Measurements from ENCODE around the gene KISS1R.

Gene KISS1R

GRCh38 chr19:920051-920864, 3.1 kb downstream of the KISS1R start:
- Histone ChIP-seq H3K4me3 (ENCODE audit: low read length) (no peak overlapping the region; the same call in 1 of the 2 replicates), H3K36me3 (ENCODE audit: insufficient read depth, low read depth, low read length) (no peaks in the 10 kb centered on the region), H3K4me1 (ENCODE audit: insufficient read depth, low read length) (no peaks in the 10 kb centered on the region), H3K27me3 (ENCODE audit: insufficient read depth, low read length) (peaks cover 83% of the 10 kb centered on the region), H3K9me3 (ENCODE audit: insufficient read depth, low read depth, low read length) (no peaks in the 10 kb centered on the region), H3K9ac (ENCODE audit: low read depth, low read length) (no peak overlapping the region), H3K27ac (ENCODE audit: low read length) (no peak overlapping the region)

DNA sequence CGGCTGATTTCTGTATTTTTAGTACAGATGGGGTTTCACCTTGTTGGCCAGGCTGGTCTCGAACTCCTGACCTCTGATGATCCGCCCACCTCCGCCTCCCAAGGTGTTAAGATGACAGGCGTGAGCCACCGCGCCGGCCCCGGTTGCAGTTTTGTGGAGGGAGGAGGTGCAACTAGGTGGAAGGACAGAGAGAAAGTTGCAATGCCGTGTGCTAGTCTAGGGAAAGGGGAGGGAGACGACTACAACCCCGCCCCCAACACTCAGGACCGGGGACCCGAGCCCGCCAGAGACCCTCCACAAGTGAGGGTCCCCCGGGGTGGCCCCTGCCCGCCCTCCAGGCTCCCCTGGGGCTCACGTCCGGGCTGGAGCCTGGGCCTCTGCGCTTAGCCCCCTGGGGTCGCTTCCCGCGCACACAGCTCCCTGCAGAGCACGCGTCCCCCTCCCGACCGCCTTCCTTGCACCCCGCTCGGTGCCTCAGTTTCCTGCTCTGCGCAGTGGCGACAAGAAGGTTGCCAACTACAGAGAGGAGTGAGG, 7.5 kb downstream of the KISS1R start:
- H3K27ac ChIP-seq (ENCODE audit: low read length), result no peak overlapping the region
- H3K9ac ChIP-seq (ENCODE audit: low read depth, low read length), result peak overlapping the region; percentile 58; the same call in 1 of the 2 replicates
- H3K4me1 ChIP-seq (ENCODE audit: insufficient read depth, low read length), result no peaks in the 10 kb centered on the region
- H3K27me3 ChIP-seq (ENCODE audit: insufficient read depth, low read length), result peaks cover 43% of the 10 kb centered on the region
- H3K4me3 ChIP-seq (ENCODE audit: low read length), result peak overlapping the region; percentile 82
- H3K36me3 ChIP-seq (ENCODE audit: insufficient read depth, low read depth, low read length), result no peaks in the 10 kb centered on the region
- H3K9me3 ChIP-seq (ENCODE audit: insufficient read depth, low read depth, low read length), result no peaks in the 10 kb centered on the region

- Histone ChIP-seq H3K9me3 (ENCODE audit: insufficient read depth, low read depth, low read length) (no peaks in the 10 kb centered on the region), H3K4me3 (ENCODE audit: low read length) (peak overlapping the region; percentile 82), H3K27me3 (ENCODE audit: insufficient read depth, low read length) (peaks cover 39% of the 10 kb centered on the region), H3K27ac (ENCODE audit: low read length) (no peak overlapping the region), H3K36me3 (ENCODE audit: insufficient read depth, low read depth, low read length) (peaks cover 4% of the 10 kb centered on the region; the same call in 1 of the 2 replicates), H3K4me1 (ENCODE audit: insufficient read depth, low read length) (no peaks in the 10 kb centered on the region), H3K9ac (ENCODE audit: low read depth, low read length) (peak overlapping the region; percentile 58; the same call in 1 of the 2 replicates)
Measured at GRCh38 chr19:925087-925525, 8.0 kb downstream of the KISS1R start.

- Histone ChIP-seq H3K27ac (ENCODE audit: low read length) (peak within 1 kb of the TSS; percentile 81), H3K36me3 (ENCODE audit: insufficient read depth, low read depth, low read length) (peaks cover 6% of the 10 kb centered on the region; the same call in 1 of the 2 replicates), H3K9me3 (ENCODE audit: insufficient read depth, low read depth, low read length) (no peaks in the 10 kb centered on the region), H3K27me3 (ENCODE audit: insufficient read depth, low read length) (peaks cover 32% of the 10 kb centered on the region), H3K4me1 (ENCODE audit: insufficient read depth, low read length) (no peaks in the 10 kb centered on the region), H3K4me3 (ENCODE audit: low read length) (peak within 1 kb of the TSS; percentile 82), H3K9ac (ENCODE audit: low read depth, low read length) (peak within 1 kb of the TSS; percentile 79; the same call in 1 of the 2 replicates)
Measured at GRCh38 chr19:925526-926322, 8.6 kb downstream of the KISS1R start, which contains the start of gene ARID3A. TSS of gene ARID3A (plus strand) at chr19:926035. CDS start at chr19:929529, 3,494 bp downstream.

GRCh38 chr19:926323-926588, 9.1 kb downstream of the KISS1R start:
- Histone ChIP-seq H3K27ac (ENCODE audit: low read length) (peak overlapping the region; percentile 81), H3K4me1 (ENCODE audit: insufficient read depth, low read length) (no peaks in the 10 kb centered on the region), H3K27me3 (ENCODE audit: insufficient read depth, low read length) (peaks cover 27% of the 10 kb centered on the region), H3K9ac (ENCODE audit: low read depth, low read length) (peak overlapping the region; percentile 79; the same call in 1 of the 2 replicates), H3K4me3 (ENCODE audit: low read length) (peak overlapping the region; percentile 82), H3K9me3 (ENCODE audit: insufficient read depth, low read depth, low read length) (no peaks in the 10 kb centered on the region), H3K36me3 (ENCODE audit: insufficient read depth, low read depth, low read length) (peaks cover 10% of the 10 kb centered on the region; the same call in 1 of the 2 replicates)

GRCh38 chr19:926589-927350, 9.6 kb downstream of the KISS1R start:
- H3K4me1 ChIP-seq (ENCODE audit: insufficient read depth, low read length), result no peaks in the 10 kb centered on the region
- peak overlapping the region; percentile 79; the same call in 1 of the 2 replicates for H3K9ac ChIP-seq (ENCODE audit: low read depth, low read length)
- H3K27me3 ChIP-seq (ENCODE audit: insufficient read depth, low read length), result peaks cover 24% of the 10 kb centered on the region; the same call in 1 of the 2 replicates
- peak overlapping the region; percentile 81 for H3K27ac ChIP-seq (ENCODE audit: low read length)
- no peaks in the 10 kb centered on the region for H3K9me3 ChIP-seq (ENCODE audit: insufficient read depth, low read depth, low read length)
- H3K4me3 ChIP-seq (ENCODE audit: low read length), result peak overlapping the region; percentile 82; the same call in 1 of the 2 replicates
- H3K36me3 ChIP-seq (ENCODE audit: insufficient read depth, low read depth, low read length), result peaks cover 10% of the 10 kb centered on the region; the same call in 1 of the 2 replicates

DNA sequence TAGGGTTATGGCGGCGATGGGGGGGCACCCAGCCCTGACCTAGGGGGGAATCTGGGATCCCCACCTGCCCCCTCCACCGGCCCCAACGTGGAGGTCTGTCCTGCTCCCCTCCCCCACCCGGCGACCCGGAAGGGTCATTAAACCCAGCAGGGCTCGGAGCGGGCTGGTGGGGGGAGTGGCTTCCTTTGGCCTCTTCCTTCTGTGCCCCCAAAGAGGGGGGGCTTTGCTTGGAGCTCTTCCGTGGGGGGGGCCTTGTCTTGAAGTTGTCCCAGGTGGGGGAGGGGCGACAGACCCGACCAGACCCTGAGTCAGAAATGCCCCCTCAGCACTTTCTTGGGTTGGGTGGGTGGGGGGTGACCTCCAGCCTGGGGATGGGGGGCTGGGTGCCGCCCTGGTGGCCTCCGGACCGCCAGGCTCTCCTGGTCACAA, 10.2 kb downstream of the KISS1R start:
- no peak overlapping the region for H3K27ac ChIP-seq (ENCODE audit: low read length)
- no peaks in the 10 kb centered on the region for H3K9me3 ChIP-seq (ENCODE audit: insufficient read depth, low read depth, low read length)
- H3K4me3 ChIP-seq (ENCODE audit: low read length), result peak overlapping the region; percentile 82; the same call in 1 of the 2 replicates
- H3K9ac ChIP-seq (ENCODE audit: low read depth, low read length), result peak overlapping the region; percentile 53; the same call in 1 of the 2 replicates
- H3K27me3 ChIP-seq (ENCODE audit: insufficient read depth, low read length), result peaks cover 18% of the 10 kb centered on the region; the same call in 1 of the 2 replicates
- no peaks in the 10 kb centered on the region for H3K4me1 ChIP-seq (ENCODE audit: insufficient read depth, low read length)
- H3K36me3 ChIP-seq (ENCODE audit: insufficient read depth, low read depth, low read length), result peaks cover 10% of the 10 kb centered on the region; the same call in 1 of the 2 replicates

GRCh38 chr19:927780-928401, 10.8 kb downstream of the KISS1R start:
- Histone ChIP-seq H3K9me3 (ENCODE audit: insufficient read depth, low read depth, low read length) (no peaks in the 10 kb centered on the region), H3K4me3 (ENCODE audit: low read length) (peak overlapping the region; percentile 82; the same call in 1 of the 2 replicates), H3K27me3 (ENCODE audit: insufficient read depth, low read length) (peaks cover 15% of the 10 kb centered on the region; the same call in 1 of the 2 replicates), H3K27ac (ENCODE audit: low read length) (peak overlapping the region; percentile 56), H3K4me1 (ENCODE audit: insufficient read depth, low read length) (0 out of 2 replicates have a peak, but pooled peaks cover 2% of the 10 kb centered on the region), H3K9ac (ENCODE audit: low read depth, low read length) (peak overlapping the region; percentile 53; the same call in 1 of the 2 replicates), H3K36me3 (ENCODE audit: insufficient read depth, low read depth, low read length) (peaks cover 10% of the 10 kb centered on the region; the same call in 1 of the 2 replicates)

DNA sequence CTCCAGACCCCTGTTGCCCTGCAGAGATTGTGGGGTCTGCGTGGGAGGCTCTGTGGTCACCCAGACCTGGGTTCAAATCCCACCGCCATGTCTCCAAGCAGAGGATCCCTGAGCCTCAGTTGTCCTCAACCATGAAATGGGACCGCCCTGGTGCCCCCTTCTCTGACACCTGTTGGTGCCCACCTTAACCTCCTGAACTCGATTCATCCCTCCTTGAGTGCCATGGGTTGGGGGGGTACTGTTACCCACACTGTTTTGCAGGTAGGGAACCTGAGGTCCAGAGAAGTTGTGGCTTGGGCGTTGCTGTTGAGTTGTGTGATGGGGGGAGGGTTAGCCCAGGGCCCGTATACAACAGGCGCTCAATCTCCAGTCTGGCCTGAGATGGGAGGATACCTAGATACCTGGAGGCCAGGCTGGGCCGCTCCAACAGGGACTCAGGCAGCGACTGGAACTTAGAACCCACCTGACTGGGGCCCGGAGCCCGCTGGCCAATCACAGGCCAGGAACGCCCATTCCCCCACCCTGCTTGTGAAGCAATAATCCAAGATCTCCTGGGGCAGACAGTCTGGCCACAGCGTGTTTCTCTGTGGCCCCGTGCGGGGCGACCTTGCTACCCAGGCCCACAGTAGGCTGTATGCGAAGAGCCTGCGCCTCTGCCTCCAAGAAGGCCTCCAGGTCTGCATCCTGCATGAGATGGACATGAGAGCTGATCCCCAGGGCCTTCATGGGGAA, 11.5 kb downstream of the KISS1R start:
- Histone ChIP-seq H3K36me3 (ENCODE audit: insufficient read depth, low read depth, low read length) (peaks cover 10% of the 10 kb centered on the region; the same call in 1 of the 2 replicates), H3K9ac (ENCODE audit: low read depth, low read length) (no peak overlapping the region), H3K27ac (ENCODE audit: low read length) (no peak overlapping the region), H3K27me3 (ENCODE audit: insufficient read depth, low read length) (peaks cover 13% of the 10 kb centered on the region; the same call in 1 of the 2 replicates), H3K9me3 (ENCODE audit: insufficient read depth, low read depth, low read length) (no peaks in the 10 kb centered on the region), H3K4me3 (ENCODE audit: low read length) (no peak overlapping the region), H3K4me1 (ENCODE audit: insufficient read depth, low read length) (0 out of 2 replicates have a peak, but pooled peaks cover 3% of the 10 kb centered on the region)
